Uterus (tissue), 4 donors: Measurements from ENCODE around the gene WHRN. TPM values are rescaled to one million over a fixed set of nuclear protein-coding genes. Genes with fewer than 3 reads are reported as not detected.

Experiments
- DNase-seq, 2 donors: peaks; one replicate each; pipeline ENCODE4 v3.0.0-alpha.2; 2019 to 2020
- H3K27ac ChIP-seq, 2 donors: fragments of 200-600 bp; sonication (generic); 1 replicate in 1 of 2; 2 replicates in 1 of 2; pipeline ENCODE4 v1.5.1; 2016 to 2018
- H3K27me3 ChIP-seq, 2 donors: fragments of 200-600 bp; sonication (generic); one replicate each; pipeline ENCODE4 v1.5.1; 2018 to 2019; ENCODE audit warnings: control low read depth in 1 of 2
- H3K36me3 ChIP-seq, 2 donors: fragments of 200-600 bp; sonication (generic); one replicate each; pipeline ENCODE4 v1.5.1; 2019; ENCODE audit warnings: control low read depth in 1 of 2
- H3K4me1 ChIP-seq, 2 donors: fragments of 200-600 bp; sonication (generic); one replicate each; pipeline ENCODE4 v1.5.1; 2018 to 2019; ENCODE audit warnings: control low read depth in 1 of 2
- H3K4me3 ChIP-seq, 2 donors: fragments of 200-600 bp; sonication (generic); 1 replicate in 1 of 2; 2 replicates in 1 of 2; pipeline ENCODE4 v1.5.1; 2018 to 2019; ENCODE audit warnings: mild to moderate bottlenecking in 1 of 2
- H3K9me3 ChIP-seq, 2 donors: fragments of 200-600 bp; sonication (generic); one replicate each; pipeline ENCODE4 v1.5.1; 2019; ENCODE audit warnings: control low read depth in 1 of 2
- POLR2A ChIP-seq, 2 donors: fragments of 450-650 bp; IDR thresholded peaks; one replicate each; pipeline ENCODE4 v1.6.1; 2016; ENCODE audit warnings: antibody characterized with exemption in 2 of 2, mild to moderate bottlenecking in 1 of 2, moderate library complexity in 1 of 2
- intact Hi-C: fragments of 100-400 bp; cut with DNase I; formaldehyde crosslinking; loops from one replicate; pipeline ENCODE4 v1.15.1; 2023; ENCODE audit warnings: low total_unique reads
- total RNA-seq, 4 donors: library from RNA; depleted of rRNA in 3 of 4; stranded (reverse); fragments of >200 nt in 3 of 4; gene quantifications; one replicate each; pipeline versions ENCODE4 v1.1.0 to v1.2.4, GENCODE V29; 2014 to 2023
- TF ChIP-seq, protein P1 (sequence below), 4 experiments: fragments of 200-600 bp in 2 of 4; fragments of 450-650 bp in 2 of 4; sonication (generic) in 2 of 4; IDR thresholded peaks; one replicate each; pipeline ENCODE4 v1.5.1; 2016 to 2019; ENCODE audit warnings: antibody characterized with exemption in 4 of 4, mild to moderate bottlenecking in 2 of 4, moderate library complexity in 1 of 4
- donor health status: DM: yes; HTN: yes; CAD: no.

WHRN gene
- total RNA-seq, 4 donors from 2014 or later: 4.0 to 32.3 (median 20.2) TPM

GRCh38 chr9:114411452-114411851 is 93.8 kb downstream of the WHRN start:
- no peaks in the 10 kb centered on the region for H3K27me3 ChIP-seq
- no peak for DNase-seq
- no peak overlapping the region for H3K27ac ChIP-seq
- no peak overlapping the region for H3K4me3 ChIP-seq
- H3K4me1 ChIP-seq: peaks cover 0 to 4% of the 10 kb centered on the region in 2 donors
- no peaks in the 10 kb centered on the region for H3K36me3 ChIP-seq
- TF ChIP-seq, protein P1, sequence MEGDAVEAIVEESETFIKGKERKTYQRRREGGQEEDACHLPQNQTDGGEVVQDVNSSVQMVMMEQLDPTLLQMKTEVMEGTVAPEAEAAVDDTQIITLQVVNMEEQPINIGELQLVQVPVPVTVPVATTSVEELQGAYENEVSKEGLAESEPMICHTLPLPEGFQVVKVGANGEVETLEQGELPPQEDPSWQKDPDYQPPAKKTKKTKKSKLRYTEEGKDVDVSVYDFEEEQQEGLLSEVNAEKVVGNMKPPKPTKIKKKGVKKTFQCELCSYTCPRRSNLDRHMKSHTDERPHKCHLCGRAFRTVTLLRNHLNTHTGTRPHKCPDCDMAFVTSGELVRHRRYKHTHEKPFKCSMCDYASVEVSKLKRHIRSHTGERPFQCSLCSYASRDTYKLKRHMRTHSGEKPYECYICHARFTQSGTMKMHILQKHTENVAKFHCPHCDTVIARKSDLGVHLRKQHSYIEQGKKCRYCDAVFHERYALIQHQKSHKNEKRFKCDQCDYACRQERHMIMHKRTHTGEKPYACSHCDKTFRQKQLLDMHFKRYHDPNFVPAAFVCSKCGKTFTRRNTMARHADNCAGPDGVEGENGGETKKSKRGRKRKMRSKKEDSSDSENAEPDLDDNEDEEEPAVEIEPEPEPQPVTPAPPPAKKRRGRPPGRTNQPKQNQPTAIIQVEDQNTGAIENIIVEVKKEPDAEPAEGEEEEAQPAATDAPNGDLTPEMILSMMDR (IDR thresholded peaks at IDR 0.05): no peak
- no peak for TF ChIP-seq POLR2A (IDR thresholded peaks at IDR 0.05)
- intact Hi-C loops: no loop called here
- H3K9me3 ChIP-seq: no peaks in the 10 kb centered on the region

DNA sequence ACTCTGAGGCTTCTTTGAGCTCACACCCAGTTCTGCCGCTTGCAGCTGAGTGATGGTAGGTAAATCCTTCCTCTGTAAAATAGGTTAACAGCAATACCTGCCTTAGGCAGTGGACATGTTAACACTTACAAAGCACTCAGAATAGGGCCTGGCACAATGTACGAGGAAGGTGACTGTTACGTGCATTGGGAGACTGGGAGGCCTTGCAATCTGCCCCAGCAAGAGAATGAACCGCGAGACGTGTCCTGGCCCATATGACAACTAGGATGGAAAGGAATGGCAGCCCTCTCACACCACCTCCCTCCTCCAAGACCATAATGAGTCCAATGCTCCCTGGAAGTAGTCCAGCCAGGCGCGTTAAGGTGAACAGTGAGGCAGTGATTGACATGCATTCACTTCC is 94.4 kb downstream of the WHRN start:
- Histone ChIP-seq H3K27me3 (no peaks in the 10 kb centered on the region), H3K27ac (no peak overlapping the region), H3K4me1 (peaks cover 0 to 4% of the 10 kb centered on the region in 2 donors), H3K9me3 (no peaks in the 10 kb centered on the region), H3K36me3 (no peaks in the 10 kb centered on the region), H3K4me3 (no peak overlapping the region)
- no peak for DNase-seq
- intact Hi-C loops: no loop called here
- no peak for TF ChIP-seq POLR2A (IDR thresholded peaks at IDR 0.05)
- TF ChIP-seq, protein P1 (IDR thresholded peaks at IDR 0.05): no peak

GRCh38 chr9:114409842-114410241 is 95.4 kb downstream of the WHRN start:
- H3K36me3 ChIP-seq: no peaks in the 10 kb centered on the region
- no peak overlapping the region for H3K27ac ChIP-seq
- TF ChIP-seq, protein P1 (IDR thresholded peaks at IDR 0.05): no peak
- intact Hi-C loops: loop anchor here (5.0 kb wide), 1 partner anchor 242 kb away; no protein-coding TSS in a partner anchor
- peaks cover 0 to 4% of the 10 kb centered on the region in 2 donors for H3K4me1 ChIP-seq
- no peaks in the 10 kb centered on the region for H3K9me3 ChIP-seq
- H3K27me3 ChIP-seq: no peaks in the 10 kb centered on the region
- no peak overlapping the region for H3K4me3 ChIP-seq
- DNase-seq: no peak

- Histone ChIP-seq H3K36me3 (no peaks in the 10 kb centered on the region), H3K27ac (no peak overlapping the region), H3K27me3 (no peaks in the 10 kb centered on the region), H3K4me1 (peaks cover 0 to 2% of the 10 kb centered on the region in 2 donors), H3K4me3 (no peak overlapping the region), H3K9me3 (no peaks in the 10 kb centered on the region)
- TF ChIP-seq, protein P1 (IDR thresholded peaks at IDR 0.05): no peak
- TF ChIP-seq POLR2A (IDR thresholded peaks at IDR 0.05): no peak
- intact Hi-C loops: loop anchor here (5.0 kb wide), 1 partner anchor 243 kb away; no protein-coding TSS in a partner anchor
- no peak for DNase-seq
Measured at GRCh38 chr9:114409103-114409780, 96.0 kb downstream of the WHRN start.

- TF ChIP-seq, protein P1 (IDR thresholded peaks at IDR 0.05): no peak
- TF ChIP-seq POLR2A (IDR thresholded peaks at IDR 0.05): no peak
- no peaks in the 10 kb centered on the region for H3K27me3 ChIP-seq
- H3K27ac ChIP-seq: no peak overlapping the region
- no peak for DNase-seq
- H3K36me3 ChIP-seq: no peaks in the 10 kb centered on the region
- H3K4me1 ChIP-seq: no peaks in the 10 kb centered on the region
- intact Hi-C loops: loop anchor here (5.0 kb wide), 1 partner anchor 244 kb away; no protein-coding TSS in a partner anchor
- no peak overlapping the region for H3K4me3 ChIP-seq
- no peaks in the 10 kb centered on the region for H3K9me3 ChIP-seq
Measured at GRCh38 chr9:114408645-114409044, 96.6 kb downstream of the WHRN start.
